GM06990 (cell line): ENCODE measurements around the gene ENO1.
"Not testable (repeated sequence)": the region's sequence is repeated elsewhere in the genome, so short reads cannot be mapped to it uniquely, and the experiment has no call there.

ENCODE experiments used
- DNase-seq: peaks from one replicate; pipeline ENCODE4 v3.0.0-alpha.2; 2011; ENCODE audit not compliant: insufficient read length; ENCODE audit errors: extremely low read depth
- H3K27me3 ChIP-seq: replicated peaks from 2 replicates; pipeline ENCODE4 v1.6.0; 2011; ENCODE audit warnings: low read length; ENCODE audit not compliant: control insufficient read depth, insufficient read depth
- H3K36me3 ChIP-seq: 2 replicates; pipeline ENCODE4 v1.5.1; 2011; ENCODE audit warnings: low read length; ENCODE audit not compliant: control insufficient read depth, insufficient read depth
- H3K4me3 ChIP-seq: replicated peaks from 2 replicates; pipeline ENCODE4 v1.5.1; 2011; ENCODE audit warnings: low read depth, mild to moderate bottlenecking, control low read depth, low read length
- TF ChIP-seq, protein P1 (sequence below): IDR thresholded peaks from 2 replicates; pipeline ENCODE4 v1.5.1; 2011; ENCODE audit warnings: low read length, control low read depth, mild to moderate bottlenecking, inconsistent platforms; ENCODE audit not compliant: insufficient read depth, poor library complexity, severe bottlenecking

Gene ENO1

DNA sequence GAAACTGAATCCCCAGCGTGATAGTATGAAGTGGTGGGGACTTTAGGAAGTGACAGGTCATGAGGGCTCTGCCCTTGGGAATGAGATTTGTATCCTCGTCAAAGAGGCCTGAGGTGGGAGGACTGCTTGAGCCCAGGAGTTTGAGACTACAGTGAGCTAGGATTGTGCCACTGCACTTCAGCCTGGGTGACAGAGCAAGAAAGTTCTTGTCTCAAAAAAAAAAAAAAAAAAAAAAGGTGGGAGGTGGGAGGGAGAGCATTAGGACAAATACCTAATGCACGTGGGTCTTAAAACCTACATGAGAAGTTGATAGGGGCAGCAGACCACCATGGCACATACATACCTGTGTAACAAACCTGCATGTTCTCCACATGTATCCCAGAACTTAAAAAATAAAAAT, 37.1 kb downstream of the ENO1 start:
- TF ChIP-seq, protein P1, sequence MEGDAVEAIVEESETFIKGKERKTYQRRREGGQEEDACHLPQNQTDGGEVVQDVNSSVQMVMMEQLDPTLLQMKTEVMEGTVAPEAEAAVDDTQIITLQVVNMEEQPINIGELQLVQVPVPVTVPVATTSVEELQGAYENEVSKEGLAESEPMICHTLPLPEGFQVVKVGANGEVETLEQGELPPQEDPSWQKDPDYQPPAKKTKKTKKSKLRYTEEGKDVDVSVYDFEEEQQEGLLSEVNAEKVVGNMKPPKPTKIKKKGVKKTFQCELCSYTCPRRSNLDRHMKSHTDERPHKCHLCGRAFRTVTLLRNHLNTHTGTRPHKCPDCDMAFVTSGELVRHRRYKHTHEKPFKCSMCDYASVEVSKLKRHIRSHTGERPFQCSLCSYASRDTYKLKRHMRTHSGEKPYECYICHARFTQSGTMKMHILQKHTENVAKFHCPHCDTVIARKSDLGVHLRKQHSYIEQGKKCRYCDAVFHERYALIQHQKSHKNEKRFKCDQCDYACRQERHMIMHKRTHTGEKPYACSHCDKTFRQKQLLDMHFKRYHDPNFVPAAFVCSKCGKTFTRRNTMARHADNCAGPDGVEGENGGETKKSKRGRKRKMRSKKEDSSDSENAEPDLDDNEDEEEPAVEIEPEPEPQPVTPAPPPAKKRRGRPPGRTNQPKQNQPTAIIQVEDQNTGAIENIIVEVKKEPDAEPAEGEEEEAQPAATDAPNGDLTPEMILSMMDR, result no peak
- Histone ChIP-seq H3K36me3 (no peaks in the 10 kb centered on the region), H3K27me3 (no peaks in the 10 kb centered on the region; the same call in 1 of the 2 replicates), H3K4me3 (no peak overlapping the region)
- no peak for DNase-seq

DNA sequence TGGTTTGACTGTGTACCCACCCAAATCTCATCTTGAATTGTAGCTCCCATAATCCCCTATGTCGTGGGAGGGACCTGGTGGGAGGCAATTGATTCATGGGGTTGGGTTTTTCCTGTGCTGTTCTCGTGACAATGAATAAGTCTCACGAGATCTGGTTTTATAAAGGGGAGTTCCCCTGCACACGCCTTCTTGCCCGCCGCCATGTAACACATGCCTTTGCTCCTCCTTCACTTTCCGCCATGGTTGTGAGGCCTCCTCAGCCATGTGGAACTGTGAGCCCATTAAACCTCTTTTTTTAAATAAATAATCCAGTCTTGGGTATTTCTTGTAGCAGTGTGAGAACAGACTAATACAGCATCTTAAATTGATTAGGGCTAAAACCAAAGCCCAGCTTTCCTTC, 38.5 kb downstream of the ENO1 start:
- TF ChIP-seq, protein P1, result no peak
- Histone ChIP-seq H3K36me3 (no peaks in the 10 kb centered on the region), H3K27me3 (no peaks in the 10 kb centered on the region; the same call in 1 of the 2 replicates), H3K4me3 (no peak overlapping the region)
- no peak for DNase-seq

DNA sequence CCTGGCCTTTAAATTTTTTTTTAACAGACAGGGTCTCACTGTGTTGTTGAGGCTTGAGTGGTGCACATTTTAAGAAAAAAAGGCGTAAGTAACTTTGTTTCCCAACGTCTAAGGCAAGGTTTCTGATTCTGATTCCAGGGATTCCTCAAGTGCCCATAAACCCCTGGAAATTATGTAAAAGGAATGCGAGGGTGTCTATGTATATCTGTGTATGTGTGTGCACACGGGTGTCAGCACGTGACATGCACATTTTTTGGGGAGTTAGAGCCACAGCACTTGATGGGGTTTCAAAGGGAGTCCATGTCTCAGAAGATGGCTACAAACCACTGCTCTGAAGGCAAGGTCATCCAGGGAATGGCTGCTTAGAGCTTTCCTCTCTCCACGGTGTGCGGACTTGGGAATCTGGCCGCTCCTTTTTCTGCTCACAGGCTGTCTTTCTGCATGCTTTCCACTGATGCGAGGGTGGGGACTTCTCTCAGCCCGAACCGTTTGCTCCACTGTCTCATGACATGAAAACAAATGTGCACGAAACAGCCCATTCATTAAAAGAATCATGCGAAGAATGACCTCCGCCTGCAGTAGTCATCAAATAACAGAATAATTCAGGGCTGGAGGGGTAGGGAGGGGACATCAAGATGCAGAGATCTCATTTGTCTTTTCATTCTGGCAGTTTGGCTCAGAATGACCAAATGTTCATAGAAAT, 42.4 kb downstream of the ENO1 start:
- DNase-seq, result no peak
- Histone ChIP-seq H3K4me3 (no peak overlapping the region), H3K27me3 (no peaks in the 10 kb centered on the region), H3K36me3 (no peaks in the 10 kb centered on the region)
- TF ChIP-seq, protein P1, result no peak

DNA sequence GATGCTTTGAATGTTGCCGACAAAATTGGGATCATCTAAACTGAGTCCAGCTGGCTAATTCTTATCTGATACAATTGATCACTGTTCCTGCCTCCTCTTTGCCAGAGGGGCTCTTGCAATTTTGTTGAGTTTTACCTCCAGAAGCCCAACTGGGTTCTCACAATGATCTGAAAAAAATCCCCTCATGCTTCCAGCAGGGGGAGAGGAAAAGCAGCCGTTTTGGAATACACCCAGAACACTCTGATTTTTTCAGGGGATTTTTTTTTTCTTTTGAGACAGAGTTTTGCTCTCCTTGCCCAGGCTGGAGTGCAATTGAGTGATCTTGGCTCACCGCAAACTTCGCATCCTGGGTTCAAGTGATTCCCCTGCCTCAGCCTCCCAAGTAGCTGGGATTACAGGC, 47.1 kb downstream of the ENO1 start:
- no peaks in the 10 kb centered on the region for H3K27me3 ChIP-seq
- no peaks in the 10 kb centered on the region for H3K36me3 ChIP-seq
- H3K4me3 ChIP-seq, result no peak overlapping the region
- DNase-seq, result no peak
- TF ChIP-seq, protein P1, result no peak

DNA sequence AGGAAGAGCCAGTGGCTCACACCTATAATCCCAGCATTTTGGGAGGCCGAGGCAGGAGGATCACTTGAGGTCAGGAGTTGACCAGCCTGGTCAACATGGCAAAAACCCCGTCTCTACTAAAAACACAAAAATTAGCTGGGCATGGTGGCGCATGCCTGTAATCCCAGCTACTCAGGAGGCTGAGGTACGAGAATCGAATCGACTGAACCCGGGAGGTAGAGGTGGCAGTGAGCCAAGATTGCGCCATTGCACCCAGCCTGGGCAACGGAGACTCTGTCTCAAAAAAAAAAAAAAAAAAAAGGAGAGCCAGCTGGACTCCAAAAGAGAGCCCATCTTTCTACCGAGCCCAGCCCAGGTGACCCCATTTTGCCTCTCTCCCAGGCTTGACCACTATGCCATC, 47.8 kb downstream of the ENO1 start:
- not testable (repeated sequence) for H3K27me3 ChIP-seq, DNase-seq, H3K4me3 ChIP-seq, H3K36me3 ChIP-seq

DNA sequence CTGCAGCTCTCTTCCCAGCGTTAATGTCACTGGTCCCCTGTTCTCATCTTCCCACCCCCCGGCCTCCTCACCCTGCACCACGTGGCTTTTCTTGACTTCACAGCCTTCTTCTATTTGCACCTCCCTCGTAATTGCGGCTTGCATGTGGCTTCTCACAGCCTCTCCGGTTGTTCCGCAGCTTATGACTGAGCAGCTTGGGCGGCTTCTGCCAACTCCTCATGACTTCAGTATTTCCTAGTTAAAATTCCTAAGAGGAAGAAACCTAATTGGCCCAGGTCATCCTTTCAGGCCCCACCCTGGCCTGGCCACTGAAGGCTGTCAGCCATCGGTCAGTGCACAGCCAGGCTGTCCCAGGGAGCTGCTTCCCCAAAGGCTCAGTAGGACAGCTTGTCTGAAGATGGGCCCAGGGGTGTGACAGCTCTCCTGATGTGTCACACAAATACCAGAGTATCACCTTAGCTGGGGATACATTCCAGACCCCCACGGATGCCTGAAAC, 52.5 kb downstream of the ENO1 start:
- DNase-seq, result no peak
- H3K4me3 ChIP-seq, result no peak overlapping the region
- H3K27me3 ChIP-seq, result no peaks in the 10 kb centered on the region
- TF ChIP-seq, protein P1, result no peak
- no peaks in the 10 kb centered on the region for H3K36me3 ChIP-seq
